Measurements from ENCODE around the gene PURA. TPM values are rescaled to one million over a fixed set of nuclear protein-coding genes. Genes with fewer than 3 reads are reported as not detected.

PURA gene
- total RNA-seq, 4 donors from 2014 or later, result 37.4 to 60.5 (median 44.7) TPM

DNA sequence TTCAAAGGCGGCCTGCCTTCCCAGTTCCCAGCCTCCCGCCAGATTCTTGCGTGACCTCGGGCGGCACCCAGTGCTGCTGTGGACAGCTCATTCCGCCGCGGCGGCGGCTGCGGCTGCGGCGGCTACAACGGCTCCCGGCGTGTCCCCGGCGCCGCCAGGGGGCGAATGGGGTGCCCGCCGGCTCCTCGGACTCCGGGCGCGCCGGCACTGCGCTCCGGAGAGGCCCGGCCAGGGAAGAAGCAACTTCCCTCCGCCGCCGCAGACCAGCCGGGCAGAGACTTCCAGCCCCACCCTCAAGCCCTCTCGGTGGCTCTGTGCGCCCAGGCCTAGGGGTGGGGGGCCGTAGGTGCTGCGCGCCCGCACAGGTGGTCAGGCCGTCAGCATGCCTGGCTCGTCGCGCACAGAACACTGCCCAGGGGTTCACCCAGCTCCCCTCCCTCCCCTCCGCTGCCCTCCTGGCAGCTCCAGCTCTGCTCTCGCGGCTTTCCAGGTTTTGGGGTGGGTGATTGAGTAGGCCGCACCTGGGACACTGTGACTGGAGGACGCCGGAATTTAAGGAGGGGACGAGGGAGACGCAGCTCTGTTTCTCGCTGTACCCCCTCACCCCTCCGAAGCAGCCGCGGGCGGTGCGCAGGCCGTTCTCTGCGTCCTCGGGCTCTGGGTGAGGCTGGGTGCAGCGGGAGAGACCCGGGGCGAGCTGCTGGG is 32.1 kb downstream of the PURA start:
- H3K4me1 ChIP-seq, result peaks cover 21 to 30% of the 10 kb centered on the region in 2 donors
- no peaks in the 10 kb centered on the region for H3K27me3 ChIP-seq
- peak overlapping the region in 1 of 3 donors; percentile 17 for H3K4me3 ChIP-seq (replicated peaks in 1 of 3)
- no peaks in the 10 kb centered on the region for H3K36me3 ChIP-seq
- H3K9me3 ChIP-seq, result no peaks in the 10 kb centered on the region
- 0 to 17% methylated on average over 6 to 29 of the region's 64 CpGs for WGBS, 2 donors
- intact Hi-C loops (cut with DNase I), result loop anchor here (5.0 kb wide), 1 partner anchor 34 kb away; the partner anchor contains the start of gene PURA
- H3K27ac ChIP-seq, result no peak overlapping the region
- peak; percentile 73 to 80 for DNase-seq
- TF ChIP-seq, protein P1, sequence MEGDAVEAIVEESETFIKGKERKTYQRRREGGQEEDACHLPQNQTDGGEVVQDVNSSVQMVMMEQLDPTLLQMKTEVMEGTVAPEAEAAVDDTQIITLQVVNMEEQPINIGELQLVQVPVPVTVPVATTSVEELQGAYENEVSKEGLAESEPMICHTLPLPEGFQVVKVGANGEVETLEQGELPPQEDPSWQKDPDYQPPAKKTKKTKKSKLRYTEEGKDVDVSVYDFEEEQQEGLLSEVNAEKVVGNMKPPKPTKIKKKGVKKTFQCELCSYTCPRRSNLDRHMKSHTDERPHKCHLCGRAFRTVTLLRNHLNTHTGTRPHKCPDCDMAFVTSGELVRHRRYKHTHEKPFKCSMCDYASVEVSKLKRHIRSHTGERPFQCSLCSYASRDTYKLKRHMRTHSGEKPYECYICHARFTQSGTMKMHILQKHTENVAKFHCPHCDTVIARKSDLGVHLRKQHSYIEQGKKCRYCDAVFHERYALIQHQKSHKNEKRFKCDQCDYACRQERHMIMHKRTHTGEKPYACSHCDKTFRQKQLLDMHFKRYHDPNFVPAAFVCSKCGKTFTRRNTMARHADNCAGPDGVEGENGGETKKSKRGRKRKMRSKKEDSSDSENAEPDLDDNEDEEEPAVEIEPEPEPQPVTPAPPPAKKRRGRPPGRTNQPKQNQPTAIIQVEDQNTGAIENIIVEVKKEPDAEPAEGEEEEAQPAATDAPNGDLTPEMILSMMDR (IDR thresholded peaks at IDR 0.05), result peak; percentile 18 to 92 (median 68)
- no peak for TF ChIP-seq POLR2A (IDR thresholded peaks at IDR 0.05)

DNA sequence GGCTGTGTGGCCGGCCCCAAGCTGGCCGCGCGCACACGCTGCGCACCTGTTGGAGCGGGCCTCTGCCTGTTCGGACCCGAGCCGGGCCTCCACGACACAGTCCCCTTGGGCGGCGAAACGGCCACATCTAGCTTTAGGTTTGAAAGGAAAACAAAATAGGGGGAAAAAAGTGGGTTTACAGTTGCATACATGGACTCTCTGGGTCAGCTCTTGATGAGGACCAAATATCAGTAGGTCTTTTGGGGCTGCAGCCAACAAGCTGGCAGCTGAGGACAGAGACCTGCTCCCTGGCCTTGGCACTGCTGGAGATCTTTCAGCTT is 32.6 kb downstream of the PURA start:
- Histone ChIP-seq H3K9me3 (no peaks in the 10 kb centered on the region), H3K4me3 (replicated peaks in 1 of 3) (peak overlapping the region in 1 of 3 donors; percentile 17), H3K27ac (no peak overlapping the region), H3K27me3 (no peaks in the 10 kb centered on the region), H3K36me3 (no peaks in the 10 kb centered on the region), H3K4me1 (peaks cover 18 to 25% of the 10 kb centered on the region in 2 donors)
- intact Hi-C loops (cut with DNase I), result loop anchor here (5.0 kb wide), 1 partner anchor 34 kb away; the partner anchor contains the start of gene PURA
- no peak for TF ChIP-seq POLR2A (IDR thresholded peaks at IDR 0.05)
- TF ChIP-seq, protein P1 (IDR thresholded peaks at IDR 0.05), result no peak
- DNase-seq, result no peak
- WGBS, 2 donors, result 67 to 72% methylated on average over 13 to 14 of the region's 14 CpGs

DNA sequence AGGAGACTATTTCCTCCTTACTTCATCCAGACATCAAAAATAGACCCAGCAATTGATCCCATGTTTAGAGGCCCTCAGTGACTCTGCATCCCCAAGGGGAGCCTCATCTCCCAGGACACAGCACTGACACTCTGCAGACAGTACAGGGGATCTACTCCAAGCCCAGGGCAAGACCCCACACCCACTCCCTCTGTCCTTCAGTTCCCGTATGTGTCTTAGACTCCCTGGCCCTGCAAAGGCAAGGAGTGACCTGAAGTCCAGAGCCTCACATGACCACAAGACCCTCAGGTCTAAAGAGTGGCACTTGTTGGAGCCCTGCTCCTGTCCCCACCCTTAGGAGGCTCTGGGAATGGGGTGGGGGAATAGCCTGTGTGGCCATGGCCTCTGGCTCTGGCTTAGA is 33.6 kb downstream of the PURA start:
- Histone ChIP-seq H3K36me3 (no peaks in the 10 kb centered on the region), H3K4me1 (peaks cover 11 to 15% of the 10 kb centered on the region in 2 donors), H3K27me3 (no peaks in the 10 kb centered on the region), H3K9me3 (no peaks in the 10 kb centered on the region), H3K4me3 (replicated peaks in 1 of 3) (no peak overlapping the region), H3K27ac (no peak overlapping the region)
- intact Hi-C loops (cut with DNase I), result loop anchor here (5.0 kb wide), 1 partner anchor 35 kb away; the partner anchor contains the start of gene PURA
- TF ChIP-seq POLR2A (IDR thresholded peaks at IDR 0.05), result no peak
- TF ChIP-seq, protein P1 (IDR thresholded peaks at IDR 0.05), result no peak
- 88 to 100% methylated on average over 1 of the region's 1 CpG for WGBS, 2 donors
- no peak for DNase-seq

DNA sequence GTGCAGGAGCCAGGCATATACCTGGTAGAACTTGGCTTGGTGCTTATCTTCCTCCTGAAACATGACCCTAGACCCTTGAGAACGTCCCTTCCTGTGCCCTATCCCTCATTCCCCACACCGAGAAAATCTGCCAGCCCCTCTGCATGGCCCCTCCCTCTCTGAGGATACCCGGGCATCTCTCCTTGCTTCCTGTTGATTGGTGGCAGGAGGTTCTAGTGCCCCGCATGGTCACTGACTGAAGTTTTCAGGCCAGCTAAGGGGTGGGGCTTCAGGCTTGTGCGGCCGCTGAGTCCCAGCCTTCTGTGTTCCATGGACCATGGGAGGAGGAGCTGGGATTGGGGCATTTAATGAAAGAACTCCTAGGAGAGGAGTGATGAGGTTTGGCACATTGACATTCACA is 34.6 kb downstream of the PURA start:
- Histone ChIP-seq H3K4me1 (peaks cover 11 to 14% of the 10 kb centered on the region in 2 donors), H3K27me3 (no peaks in the 10 kb centered on the region), H3K4me3 (replicated peaks in 1 of 3) (no peak overlapping the region), H3K9me3 (no peaks in the 10 kb centered on the region), H3K36me3 (no peaks in the 10 kb centered on the region), H3K27ac (no peak overlapping the region)
- WGBS, 2 donors, result 24 to 50% methylated on average over 6 of the region's 6 CpGs
- TF ChIP-seq POLR2A (IDR thresholded peaks at IDR 0.05), result no peak
- TF ChIP-seq, protein P1 (IDR thresholded peaks at IDR 0.05), result peak in 1 of 6 experiments; percentile 7
- DNase-seq, result peak; percentile 16 to 32
- intact Hi-C loops (cut with DNase I), result loop anchor here (5.0 kb wide), 1 partner anchor 36 kb away; the partner anchor contains the start of gene PURA

DNA sequence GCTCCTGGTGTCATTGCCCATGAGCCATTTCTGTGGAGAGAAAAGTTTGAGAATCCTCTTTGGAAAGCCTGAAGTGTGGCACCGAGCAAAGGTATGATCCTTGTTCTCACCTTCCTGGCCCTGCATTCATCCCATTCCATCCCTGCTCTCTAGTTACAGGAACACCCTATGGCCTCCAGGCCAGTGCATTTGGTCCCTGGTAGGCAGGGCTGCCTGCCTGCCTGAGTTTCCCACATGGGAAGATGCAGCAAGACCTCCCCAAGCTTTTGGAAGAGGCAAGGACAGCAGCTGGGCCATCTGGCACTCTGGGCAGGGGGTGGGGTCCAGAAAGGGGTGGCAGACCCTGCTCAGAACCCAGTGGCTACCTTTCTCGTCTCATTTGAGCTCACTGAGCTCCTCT is 36.3 kb downstream of the PURA start:
- no peak for TF ChIP-seq POLR2A (IDR thresholded peaks at IDR 0.05)
- TF ChIP-seq, protein P1 (IDR thresholded peaks at IDR 0.05), result no peak
- no peaks in the 10 kb centered on the region for H3K27me3 ChIP-seq
- intact Hi-C loops (cut with DNase I), result no loop called here
- DNase-seq, result no peak
- WGBS, 2 donors, result 89 to 100% methylated on average over 2 of the region's 2 CpGs
- H3K36me3 ChIP-seq, result no peaks in the 10 kb centered on the region
- no peak overlapping the region for H3K27ac ChIP-seq
- no peaks in the 10 kb centered on the region for H3K9me3 ChIP-seq
- peaks cover 11 to 13% of the 10 kb centered on the region in 2 donors for H3K4me1 ChIP-seq
- no peak overlapping the region for H3K4me3 ChIP-seq (replicated peaks in 1 of 3)

All from thyroid gland (tissue), 4 donors.